DOHH2 (cell line): ENCODE results near the gene SEC24B.
A peak's percentile ranks its signal among the peaks of the same experiment; 100 is the strongest.

Experiments used
- H3F3A ChIP-seq: fragments of 200-600 bp; sonication (generic), shearing (Covaris generic); 2 replicates; pipeline ENCODE4 v1.6.0; 2016; ENCODE audit warnings: antibody characterized with exemption, mild to moderate bottlenecking; ENCODE audit not compliant: control insufficient read depth, insufficient read depth
- H3K27ac ChIP-seq: fragments of 200-600 bp; sonication (generic); 2 replicates; pipeline ENCODE4 v1.5.1; 2014; ENCODE audit warnings: low read depth, mild to moderate bottlenecking, low read length, moderate library complexity
- H3K27me3 ChIP-seq: fragments of 200-600 bp; sonication (generic); 2 replicates; pipeline ENCODE4 v1.6.1; 2014; ENCODE audit warnings: mild to moderate bottlenecking, low read length, mixed read lengths; ENCODE audit not compliant: control insufficient read depth
- H3K36me3 ChIP-seq: fragments of 200-600 bp; sonication (generic); 2 replicates; pipeline ENCODE4 v1.6.1; 2014; ENCODE audit warnings: mild to moderate bottlenecking, low read length, moderate library complexity, mixed read lengths; ENCODE audit not compliant: control insufficient read depth
- H3K4me1 ChIP-seq: fragments of 200-600 bp; sonication (generic); 2 replicates; pipeline ENCODE4 v1.6.1; 2014; ENCODE audit warnings: mild to moderate bottlenecking, low read length, mixed read lengths; ENCODE audit not compliant: control insufficient read depth
- H3K4me2 ChIP-seq: fragments of 200-600 bp; sonication (generic); 2 replicates; pipeline ENCODE4 v1.6.0; 2014; ENCODE audit warnings: mild to moderate bottlenecking, low read length, moderate library complexity
- H3K4me3 ChIP-seq: fragments of 200-600 bp; sonication (generic); 2 replicates; pipeline ENCODE4 v1.5.1; 2014; ENCODE audit warnings: mild to moderate bottlenecking, low read length, mixed read lengths
- H3K79me2 ChIP-seq: fragments of 200-600 bp; sonication (generic); 2 replicates; pipeline ENCODE4 v1.6.1; 2014; ENCODE audit warnings: mild to moderate bottlenecking, low read length, mixed read lengths; ENCODE audit not compliant: control insufficient read depth
- H3K9me2 ChIP-seq: fragments of 200-600 bp; sonication (generic); replicated peaks from 2 replicates; pipeline ENCODE4 v1.6.1; 2014; ENCODE audit warnings: mild to moderate bottlenecking, low read length, mixed read lengths; ENCODE audit not compliant: control insufficient read depth
- H3K9me3 ChIP-seq: fragments of 200-600 bp; sonication (generic); 2 replicates; pipeline ENCODE4 v1.6.1; 2014; ENCODE audit warnings: antibody characterized with exemption, low read length, mixed read lengths; ENCODE audit not compliant: control insufficient read depth, insufficient read depth
- H4K20me1 ChIP-seq: fragments of 200-600 bp; sonication (generic); 2 replicates; pipeline ENCODE4 v1.6.0; 2014; ENCODE audit warnings: low read depth, mild to moderate bottlenecking, antibody characterized with exemption, low read length, moderate library complexity; ENCODE audit not compliant: control insufficient read depth, insufficient read depth
- EZH2phosphoT487 ChIP-seq: fragments of 200-600 bp; sonication (generic); IDR thresholded peaks from 2 replicates; pipeline ENCODE4 v1.6.1; 2017; ENCODE audit warnings: borderline replicate concordance, mild to moderate bottlenecking, antibody characterized with exemption, low read length, moderate library complexity, mixed read lengths
- TF ChIP-seq, protein P1 (sequence below): fragments of 200-600 bp; sonication (generic); IDR thresholded peaks from one replicate; pipeline ENCODE4 v1.5.1; 2014; ENCODE audit warnings: antibody characterized with exemption, mild to moderate bottlenecking, low read depth, low read length; ENCODE audit not compliant: poor library complexity, severe bottlenecking

SEC24B gene

DNA sequence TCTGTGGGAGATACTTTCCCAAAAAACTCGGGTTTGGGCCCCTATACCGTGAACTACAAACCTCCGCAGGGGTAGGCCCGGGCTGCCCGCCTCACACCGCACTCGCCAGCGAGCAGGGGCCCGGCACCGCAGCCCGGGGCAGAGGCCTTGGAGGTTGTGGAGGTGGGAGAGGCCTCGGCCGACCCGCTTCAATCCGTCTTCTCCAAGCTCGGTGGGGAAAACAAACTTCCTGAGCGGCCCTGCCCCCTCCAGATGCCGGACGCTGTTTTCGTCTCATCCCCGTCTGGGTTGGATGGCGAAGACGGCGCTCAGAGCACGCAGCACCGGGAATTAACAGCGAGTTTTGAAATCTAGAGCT is 126.0 kb downstream of the SEC24B start:
- no peaks in the 10 kb centered on the region for H3K9me2 ChIP-seq
- peak overlapping the region; percentile 96 for H3K27ac ChIP-seq
- peaks cover 9% of the 10 kb centered on the region; the same call in 1 of the 2 replicates for H3K9me3 ChIP-seq
- peaks cover 7% of the 10 kb centered on the region; the same call in 1 of the 2 replicates for H4K20me1 ChIP-seq
- no peaks in the 10 kb centered on the region for H3K27me3 ChIP-seq
- peaks cover 35% of the 10 kb centered on the region for H3K36me3 ChIP-seq
- peaks cover 10% of the 10 kb centered on the region for H3F3A ChIP-seq
- TF ChIP-seq, protein P1, sequence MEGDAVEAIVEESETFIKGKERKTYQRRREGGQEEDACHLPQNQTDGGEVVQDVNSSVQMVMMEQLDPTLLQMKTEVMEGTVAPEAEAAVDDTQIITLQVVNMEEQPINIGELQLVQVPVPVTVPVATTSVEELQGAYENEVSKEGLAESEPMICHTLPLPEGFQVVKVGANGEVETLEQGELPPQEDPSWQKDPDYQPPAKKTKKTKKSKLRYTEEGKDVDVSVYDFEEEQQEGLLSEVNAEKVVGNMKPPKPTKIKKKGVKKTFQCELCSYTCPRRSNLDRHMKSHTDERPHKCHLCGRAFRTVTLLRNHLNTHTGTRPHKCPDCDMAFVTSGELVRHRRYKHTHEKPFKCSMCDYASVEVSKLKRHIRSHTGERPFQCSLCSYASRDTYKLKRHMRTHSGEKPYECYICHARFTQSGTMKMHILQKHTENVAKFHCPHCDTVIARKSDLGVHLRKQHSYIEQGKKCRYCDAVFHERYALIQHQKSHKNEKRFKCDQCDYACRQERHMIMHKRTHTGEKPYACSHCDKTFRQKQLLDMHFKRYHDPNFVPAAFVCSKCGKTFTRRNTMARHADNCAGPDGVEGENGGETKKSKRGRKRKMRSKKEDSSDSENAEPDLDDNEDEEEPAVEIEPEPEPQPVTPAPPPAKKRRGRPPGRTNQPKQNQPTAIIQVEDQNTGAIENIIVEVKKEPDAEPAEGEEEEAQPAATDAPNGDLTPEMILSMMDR: no peak
- no peak for TF ChIP-seq EZH2phosphoT487
- H3K4me1 ChIP-seq: peaks cover 52% of the 10 kb centered on the region
- peak overlapping the region; percentile 85 for H3K4me2 ChIP-seq
- H3K79me2 ChIP-seq: peaks cover 52% of the 10 kb centered on the region
- peak overlapping the region; percentile 89 for H3K4me3 ChIP-seq

DNA sequence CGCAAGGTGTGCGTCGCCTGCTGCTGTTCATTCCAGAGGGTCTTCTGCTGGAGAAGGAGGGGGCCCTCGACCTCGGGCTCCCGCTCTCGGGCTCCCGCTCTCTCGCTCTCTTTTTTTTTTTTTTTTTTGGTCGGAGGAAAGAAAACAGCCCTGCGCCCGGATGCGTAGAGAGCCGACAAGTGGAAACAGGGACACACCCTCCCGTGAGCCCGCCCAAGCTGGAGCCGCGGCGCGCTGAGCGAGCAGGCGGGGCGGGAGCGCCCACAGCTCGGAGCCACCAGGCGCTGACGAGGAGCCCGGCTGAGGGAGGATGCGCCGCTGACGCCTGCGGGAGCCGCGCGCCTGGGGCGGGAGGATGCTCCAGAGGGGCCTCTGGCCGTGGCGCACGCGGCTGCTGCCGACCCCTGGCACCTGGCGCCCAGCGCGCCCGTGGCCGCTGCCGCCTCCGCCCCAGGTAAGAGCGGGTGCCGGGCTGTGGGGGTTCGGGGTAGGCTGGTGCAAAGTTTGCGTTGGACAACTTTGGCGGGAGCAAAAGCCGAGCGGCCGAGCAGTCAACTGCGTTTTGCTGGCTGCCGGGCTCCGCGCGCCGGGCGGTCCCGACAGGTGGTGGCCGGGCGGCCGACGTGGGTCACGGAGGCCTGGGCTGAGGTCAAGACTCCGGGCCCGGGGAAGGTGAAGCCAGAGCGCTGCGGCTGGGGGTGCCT is 126.5 kb downstream of the SEC24B start, which contains the start of gene MCUB:
Gene MCUB (plus strand): TSS at position 264 of the 704 bp plus-strand sequence. CDS start 92 bp downstream, at position 356.
- Histone ChIP-seq H3F3A (peaks cover 10% of the 10 kb centered on the region), H3K79me2 (peaks cover 57% of the 10 kb centered on the region), H4K20me1 (peaks cover 7% of the 10 kb centered on the region; the same call in 1 of the 2 replicates), H3K27ac (peak within 1 kb of the TSS; percentile 96), H3K27me3 (no peaks in the 10 kb centered on the region), H3K4me2 (peak within 1 kb of the TSS; percentile 85), H3K36me3 (peaks cover 39% of the 10 kb centered on the region), H3K9me3 (peaks cover 9% of the 10 kb centered on the region; the same call in 1 of the 2 replicates), H3K4me1 (peaks cover 57% of the 10 kb centered on the region), H3K4me3 (peak within 1 kb of the TSS; percentile 89), H3K9me2 (no peaks in the 10 kb centered on the region)
- TF ChIP-seq, protein P1: no peak
- no peak for TF ChIP-seq EZH2phosphoT487

DNA sequence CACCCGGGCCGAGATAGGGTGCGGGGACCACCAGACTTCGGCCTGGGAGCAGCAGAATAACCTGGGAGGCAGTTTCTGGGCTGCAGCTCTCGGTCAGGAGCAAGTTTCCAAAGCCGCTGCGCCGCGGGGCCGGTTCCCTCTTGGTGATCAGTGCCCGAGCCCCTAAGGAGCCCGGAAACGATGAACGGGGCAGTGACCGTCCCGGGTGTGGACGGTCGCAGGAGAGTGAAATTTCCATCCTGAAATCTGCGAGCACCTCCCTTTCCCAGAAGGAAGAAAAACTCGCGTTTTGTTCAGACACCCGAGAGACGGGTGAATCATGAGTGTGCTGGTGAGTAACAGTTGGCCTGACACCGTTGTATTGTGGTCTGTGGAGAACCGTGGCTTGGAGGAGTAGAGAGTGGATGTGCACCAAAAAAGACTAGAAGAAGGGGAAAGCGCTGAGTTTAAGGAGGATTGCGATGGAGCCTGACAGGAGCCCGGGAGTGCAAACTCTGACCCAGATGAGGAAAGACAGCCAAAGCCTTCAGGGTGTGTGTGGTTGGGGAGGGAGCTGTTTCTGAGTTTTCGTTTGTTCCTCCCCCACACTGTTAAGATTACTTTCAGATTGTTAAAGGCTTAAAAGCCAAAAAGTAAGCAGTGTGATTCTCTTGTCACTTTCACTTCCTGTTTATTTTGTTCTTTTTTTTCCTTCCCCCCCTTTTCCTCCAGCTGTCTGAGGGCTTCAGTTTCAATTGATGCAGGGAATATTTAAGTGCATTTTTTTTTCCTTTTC is 127.3 kb downstream of the SEC24B start:
- Histone ChIP-seq H4K20me1 (peaks cover 7% of the 10 kb centered on the region; the same call in 1 of the 2 replicates), H3K27ac (peak overlapping the region; percentile 96), H3K9me3 (peaks cover 9% of the 10 kb centered on the region; the same call in 1 of the 2 replicates), H3K4me3 (peak overlapping the region; percentile 89), H3K4me2 (peak overlapping the region; percentile 85), H3K4me1 (peaks cover 64% of the 10 kb centered on the region), H3K27me3 (no peaks in the 10 kb centered on the region), H3F3A (peaks cover 8% of the 10 kb centered on the region), H3K36me3 (peaks cover 47% of the 10 kb centered on the region), H3K9me2 (no peaks in the 10 kb centered on the region), H3K79me2 (peaks cover 65% of the 10 kb centered on the region)
- TF ChIP-seq EZH2phosphoT487: no peak
- TF ChIP-seq, protein P1: no peak
